SK-N-MC (cell line): ENCODE data around the gene FOXP1.

Experiments
- DNase-seq: peaks from one replicate; pipeline ENCODE4 v3.0.0-alpha.2; 2011; ENCODE audit warnings: low read depth, low spot score
- H3K27ac ChIP-seq: fragments of 200-600 bp; sonication (generic); 2 replicates; pipeline ENCODE4 v1.5.1; 2016; ENCODE audit warnings: mixed run types
- H3K36me3 ChIP-seq: fragments of 200-600 bp; sonication (generic); 2 replicates; pipeline ENCODE4 v1.6.1; 2017; ENCODE audit warnings: antibody characterized with exemption, low read length, mixed read lengths; ENCODE audit not compliant: insufficient read depth
- H3K4me3 ChIP-seq: fragments of 200-600 bp; sonication (generic); 2 replicates; pipeline ENCODE4 v1.5.1; 2016
- H3K9ac ChIP-seq: fragments of 200-600 bp; sonication (generic); 2 replicates; pipeline ENCODE4 v1.8.0; 2017; ENCODE audit warnings: mixed run types, mixed read lengths; ENCODE audit not compliant: insufficient read length
- H3K9me3 ChIP-seq: fragments of 200-600 bp; sonication (generic); 2 replicates; pipeline ENCODE4 v1.6.1; 2017; ENCODE audit warnings: low read depth, mild to moderate bottlenecking, antibody characterized with exemption, low read length, moderate library complexity, mixed read lengths
- EZH2 ChIP-seq: fragments of 200-600 bp; sonication (generic); IDR thresholded peaks from one replicate; pipeline ENCODE4 v1.6.1; 2017; ENCODE audit warnings: antibody characterized with exemption
- FOXP2 ChIP-seq: optimal IDR thresholded peaks from 2 replicates; pipeline ENCODE3; 2011; ENCODE audit warnings: mild to moderate bottlenecking, moderate library complexity; ENCODE audit not compliant: insufficient read depth; ENCODE audit errors: extremely low read length, control extremely low read depth
- POLR2AphosphoS5 ChIP-seq: IDR thresholded peaks from 2 replicates; pipeline ENCODE4 v1.6.1; 2012; ENCODE audit warnings: mild to moderate bottlenecking, low read depth, low read length, borderline replicate concordance

The FOXP1 gene

GRCh38 chr3:71042759-71043158 is 540.8 kb downstream of the FOXP1 start:
- Histone ChIP-seq H3K27ac (no peak overlapping the region), H3K9me3 (no peaks in the 10 kb centered on the region), H3K9ac (no peak overlapping the region), H3K4me3 (no peak overlapping the region), H3K36me3 (peaks cover 32% of the 10 kb centered on the region)
- TF ChIP-seq FOXP2 (no peak), POLR2AphosphoS5 (no peak), EZH2 (no peak)
- DNase-seq = no peak

- no peak for TF ChIP-seq EZH2
- Histone ChIP-seq H3K4me3 (no peak overlapping the region), H3K36me3 (peaks cover 28% of the 10 kb centered on the region), H3K9me3 (no peaks in the 10 kb centered on the region), H3K27ac (no peak overlapping the region), H3K9ac (no peak overlapping the region)
- no peak for DNase-seq
Measured at GRCh38 chr3:71041371-71041770, 542.2 kb downstream of the FOXP1 start.

GRCh38 chr3:71039332-71039731 is 544.2 kb downstream of the FOXP1 start:
- peaks cover 13% of the 10 kb centered on the region for H3K36me3 ChIP-seq
- no peak overlapping the region for H3K9ac ChIP-seq
- TF ChIP-seq EZH2 = no peak
- TF ChIP-seq POLR2AphosphoS5 = no peak
- no peak for TF ChIP-seq FOXP2
- H3K27ac ChIP-seq = no peak overlapping the region
- DNase-seq = no peak
- H3K4me3 ChIP-seq = no peak overlapping the region
- H3K9me3 ChIP-seq = no peaks in the 10 kb centered on the region

- no peak for TF ChIP-seq FOXP2
- TF ChIP-seq POLR2AphosphoS5 = no peak
- TF ChIP-seq EZH2 = no peak
- Histone ChIP-seq H3K9ac (no peak overlapping the region), H3K9me3 (no peaks in the 10 kb centered on the region), H3K4me3 (no peak overlapping the region), H3K36me3 (peaks cover 13% of the 10 kb centered on the region), H3K27ac (no peak overlapping the region)
- no peak for DNase-seq
Measured at GRCh38 chr3:71037775-71038174, 545.8 kb downstream of the FOXP1 start.

- peaks cover 8% of the 10 kb centered on the region for H3K36me3 ChIP-seq
- TF ChIP-seq FOXP2 = no peak
- no peak for TF ChIP-seq EZH2
- TF ChIP-seq POLR2AphosphoS5 = no peak
- no peak for DNase-seq
- H3K4me3 ChIP-seq = 0 out of 2 replicates have a peak overlapping the region, but pooled peaks have one; percentile 28
- no peaks in the 10 kb centered on the region for H3K9me3 ChIP-seq
- no peak overlapping the region for H3K27ac ChIP-seq
- H3K9ac ChIP-seq = no peak overlapping the region
Measured at GRCh38 chr3:71035886-71036285, 547.6 kb downstream of the FOXP1 start.

- no peak overlapping the region for H3K9ac ChIP-seq
- TF ChIP-seq EZH2 (no peak), POLR2AphosphoS5 (no peak)
- H3K9me3 ChIP-seq = no peaks in the 10 kb centered on the region
- H3K27ac ChIP-seq = no peak overlapping the region
- H3K36me3 ChIP-seq = peaks cover 6% of the 10 kb centered on the region; the same call in 1 of the 2 replicates
- H3K4me3 ChIP-seq = no peak overlapping the region
- no peak for DNase-seq
Measured at GRCh38 chr3:71035314-71035713, 548.2 kb downstream of the FOXP1 start.

- TF ChIP-seq EZH2 = no peak
- no peak for TF ChIP-seq FOXP2
- no peak for TF ChIP-seq POLR2AphosphoS5
- peaks cover 8% of the 10 kb centered on the region; the same call in 1 of the 2 replicates for H3K36me3 ChIP-seq
- no peak for DNase-seq
Measured at GRCh38 chr3:71033681-71034220, 549.8 kb downstream of the FOXP1 start.

GRCh38 chr3:71031914-71032521 is 551.5 kb downstream of the FOXP1 start:
- Histone ChIP-seq H3K27ac (no peak overlapping the region), H3K9me3 (no peaks in the 10 kb centered on the region), H3K36me3 (peaks cover 8% of the 10 kb centered on the region; the same call in 1 of the 2 replicates), H3K4me3 (no peak overlapping the region), H3K9ac (no peak overlapping the region)
- no peak for DNase-seq
- TF ChIP-seq EZH2 (no peak), FOXP2 (no peak), POLR2AphosphoS5 (no peak)

More at GRCh38 chr3:71033681-71034220, 549.8 kb downstream of the FOXP1 start:
- no peak overlapping the region for H3K9ac ChIP-seq
- H3K9me3 ChIP-seq = no peaks in the 10 kb centered on the region
- no peak overlapping the region for H3K4me3 ChIP-seq
- H3K27ac ChIP-seq = no peak overlapping the region

GRCh38 chr3:71031181-71031580 is 552.3 kb downstream of the FOXP1 start:
- no peaks in the 10 kb centered on the region for H3K9me3 ChIP-seq
- DNase-seq = no peak
- TF ChIP-seq POLR2AphosphoS5 = no peak
- no peak for TF ChIP-seq EZH2
- no peak for TF ChIP-seq FOXP2
- H3K4me3 ChIP-seq = no peak overlapping the region
- H3K36me3 ChIP-seq = peaks cover 8% of the 10 kb centered on the region; the same call in 1 of the 2 replicates
- no peak overlapping the region for H3K9ac ChIP-seq
- H3K27ac ChIP-seq = no peak overlapping the region
